ENCODE measurements around the gene NCBP1. TPM values are rescaled to one million over a fixed set of nuclear protein-coding genes. Genes with fewer than 3 reads are reported as not detected.

Gene NCBP1
- total and polyA plus RNA-seq, 9 of the 15 experiments (the other 6 are each of a cell fraction or from before 2014, with no cell fraction given) = 29.4 to 69.7 (median 57.5) TPM

DNA sequence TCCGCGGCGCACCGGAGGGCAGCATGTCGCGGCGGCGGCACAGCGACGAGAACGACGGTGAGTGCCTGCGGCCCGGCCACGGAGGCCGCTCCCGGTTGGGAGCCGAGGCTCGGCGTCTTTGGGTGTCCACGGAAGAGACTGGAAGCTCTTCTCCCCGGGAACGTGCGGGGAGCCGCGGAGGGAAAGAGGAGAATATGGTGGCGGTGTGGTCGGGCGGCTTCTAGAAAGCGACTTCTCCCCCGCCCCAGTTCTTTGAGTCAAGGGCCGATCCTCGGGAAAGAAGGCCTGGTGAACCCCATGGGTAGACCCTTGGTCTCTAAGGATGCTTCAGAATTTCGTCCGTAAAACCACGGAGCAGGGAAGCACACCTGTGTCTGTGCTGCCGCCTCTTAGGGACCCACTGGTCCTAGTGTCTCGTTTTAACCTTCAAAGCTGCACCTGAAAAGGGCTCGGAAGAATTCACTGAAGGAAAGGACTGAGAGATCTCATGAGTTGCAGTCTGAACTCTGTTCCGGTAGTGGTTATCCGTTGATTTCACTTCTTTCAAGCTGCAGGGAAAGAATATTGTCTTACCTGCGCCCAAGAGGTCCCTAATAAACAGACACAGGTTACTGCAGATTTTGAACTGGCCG lies 354 bp downstream of the NCBP1 start (continued):
- TF ChIP-seq, protein P1, sequence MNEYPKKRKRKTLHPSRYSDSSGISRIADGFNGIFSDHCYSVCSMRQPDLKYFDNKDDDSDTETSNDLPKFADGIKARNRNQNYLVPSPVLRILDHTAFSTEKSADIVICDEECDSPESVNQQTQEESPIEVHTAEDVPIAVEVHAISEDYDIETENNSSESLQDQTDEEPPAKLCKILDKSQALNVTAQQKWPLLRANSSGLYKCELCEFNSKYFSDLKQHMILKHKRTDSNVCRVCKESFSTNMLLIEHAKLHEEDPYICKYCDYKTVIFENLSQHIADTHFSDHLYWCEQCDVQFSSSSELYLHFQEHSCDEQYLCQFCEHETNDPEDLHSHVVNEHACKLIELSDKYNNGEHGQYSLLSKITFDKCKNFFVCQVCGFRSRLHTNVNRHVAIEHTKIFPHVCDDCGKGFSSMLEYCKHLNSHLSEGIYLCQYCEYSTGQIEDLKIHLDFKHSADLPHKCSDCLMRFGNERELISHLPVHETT (CRISPR knock-in tag; conservative IDR thresholded peaks at IDR 0.05 in 1 of 2, IDR thresholded peaks at IDR 0.05 in 1 of 2) = no peak
- no peak for TF ChIP-seq ZNF717 (CRISPR knock-in tag; IDR thresholded peaks at IDR 0.05)
- TF ChIP-seq TCF7 (IDR thresholded peaks at IDR 0.05; ENCODE audit: borderline replicate concordance) = no peak
- TF ChIP-seq MXI1 (IDR thresholded peaks at IDR 0.05; ENCODE audit: low read depth, low read length) = no peak
- TF ChIP-seq MEF2D (tag; conservative IDR thresholded peaks at IDR 0.05; ENCODE audit: low read depth) = no peak
- no peak for TF ChIP-seq CHD4 (IDR thresholded peaks at IDR 0.05; ENCODE audit: insufficient read depth, insufficient replicate concordance, low read depth, low read length, poor library complexity, severe bottlenecking)
- 0 out of 2 replicates have a peak, but pooled peaks have one; percentile 5 for TF ChIP-seq NR1H2 (CRISPR knock-in tag; IDR thresholded peaks at IDR 0.05)
- no peak for TF ChIP-seq ZNF77 (CRISPR knock-in tag; IDR thresholded peaks at IDR 0.05)
- no peak for TF ChIP-seq ZNF174 (CRISPR knock-in tag; IDR thresholded peaks at IDR 0.05)
- TF ChIP-seq, protein P2, sequence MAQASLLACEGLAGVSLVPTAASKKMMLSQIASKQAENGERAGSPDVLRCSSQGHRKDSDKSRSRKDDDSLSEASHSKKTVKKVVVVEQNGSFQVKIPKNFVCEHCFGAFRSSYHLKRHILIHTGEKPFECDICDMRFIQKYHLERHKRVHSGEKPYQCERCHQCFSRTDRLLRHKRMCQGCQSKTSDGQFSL (CRISPR knock-in tag; IDR thresholded peaks at IDR 0.05) = no peak; the same call in 1 of the 2 replicates
- TF ChIP-seq, protein P2 (tag; IDR thresholded peaks at IDR 0.05) = no peak
- TF ChIP-seq, protein P3, sequence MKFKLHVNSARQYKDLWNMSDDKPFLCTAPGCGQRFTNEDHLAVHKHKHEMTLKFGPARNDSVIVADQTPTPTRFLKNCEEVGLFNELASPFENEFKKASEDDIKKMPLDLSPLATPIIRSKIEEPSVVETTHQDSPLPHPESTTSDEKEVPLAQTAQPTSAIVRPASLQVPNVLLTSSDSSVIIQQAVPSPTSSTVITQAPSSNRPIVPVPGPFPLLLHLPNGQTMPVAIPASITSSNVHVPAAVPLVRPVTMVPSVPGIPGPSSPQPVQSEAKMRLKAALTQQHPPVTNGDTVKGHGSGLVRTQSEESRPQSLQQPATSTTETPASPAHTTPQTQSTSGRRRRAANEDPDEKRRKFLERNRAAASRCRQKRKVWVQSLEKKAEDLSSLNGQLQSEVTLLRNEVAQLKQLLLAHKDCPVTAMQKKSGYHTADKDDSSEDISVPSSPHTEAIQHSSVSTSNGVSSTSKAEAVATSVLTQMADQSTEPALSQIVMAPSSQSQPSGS (CRISPR knock-in tag; IDR thresholded peaks at IDR 0.05) = no peak
- TF ChIP-seq ZFP1 (CRISPR knock-in tag; IDR thresholded peaks at IDR 0.05) = no peak
- peak; percentile 72; the same call in 1 of the 2 replicates for TF ChIP-seq PHF8 (IDR thresholded peaks at IDR 0.05; ENCODE audit: borderline replicate concordance, low read length)
- TF ChIP-seq, protein P4, sequence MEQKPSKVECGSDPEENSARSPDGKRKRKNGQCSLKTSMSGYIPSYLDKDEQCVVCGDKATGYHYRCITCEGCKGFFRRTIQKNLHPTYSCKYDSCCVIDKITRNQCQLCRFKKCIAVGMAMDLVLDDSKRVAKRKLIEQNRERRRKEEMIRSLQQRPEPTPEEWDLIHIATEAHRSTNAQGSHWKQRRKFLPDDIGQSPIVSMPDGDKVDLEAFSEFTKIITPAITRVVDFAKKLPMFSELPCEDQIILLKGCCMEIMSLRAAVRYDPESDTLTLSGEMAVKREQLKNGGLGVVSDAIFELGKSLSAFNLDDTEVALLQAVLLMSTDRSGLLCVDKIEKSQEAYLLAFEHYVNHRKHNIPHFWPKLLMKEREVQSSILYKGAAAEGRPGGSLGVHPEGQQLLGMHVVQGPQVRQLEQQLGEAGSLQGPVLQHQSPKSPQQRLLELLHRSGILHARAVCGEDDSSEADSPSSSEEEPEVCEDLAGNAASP (IDR thresholded peaks at IDR 0.05) = no peak
- no peak for TF ChIP-seq HDAC8 (tag; IDR thresholded peaks at IDR 0.05)
- no peak for TF ChIP-seq MTF1 (CRISPR knock-in tag; IDR thresholded peaks at IDR 0.05; ENCODE audit: borderline replicate concordance)
- no peak for TF ChIP-seq BRF1 (IDR thresholded peaks at IDR 0.05; ENCODE audit: borderline replicate concordance, extremely low read depth, insufficient read length)
- TF ChIP-seq, protein P5, sequence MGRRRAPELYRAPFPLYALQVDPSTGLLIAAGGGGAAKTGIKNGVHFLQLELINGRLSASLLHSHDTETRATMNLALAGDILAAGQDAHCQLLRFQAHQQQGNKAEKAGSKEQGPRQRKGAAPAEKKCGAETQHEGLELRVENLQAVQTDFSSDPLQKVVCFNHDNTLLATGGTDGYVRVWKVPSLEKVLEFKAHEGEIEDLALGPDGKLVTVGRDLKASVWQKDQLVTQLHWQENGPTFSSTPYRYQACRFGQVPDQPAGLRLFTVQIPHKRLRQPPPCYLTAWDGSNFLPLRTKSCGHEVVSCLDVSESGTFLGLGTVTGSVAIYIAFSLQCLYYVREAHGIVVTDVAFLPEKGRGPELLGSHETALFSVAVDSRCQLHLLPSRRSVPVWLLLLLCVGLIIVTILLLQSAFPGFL (CRISPR knock-in tag; IDR thresholded peaks at IDR 0.05) = no peak
- TF ChIP-seq, protein P6, sequence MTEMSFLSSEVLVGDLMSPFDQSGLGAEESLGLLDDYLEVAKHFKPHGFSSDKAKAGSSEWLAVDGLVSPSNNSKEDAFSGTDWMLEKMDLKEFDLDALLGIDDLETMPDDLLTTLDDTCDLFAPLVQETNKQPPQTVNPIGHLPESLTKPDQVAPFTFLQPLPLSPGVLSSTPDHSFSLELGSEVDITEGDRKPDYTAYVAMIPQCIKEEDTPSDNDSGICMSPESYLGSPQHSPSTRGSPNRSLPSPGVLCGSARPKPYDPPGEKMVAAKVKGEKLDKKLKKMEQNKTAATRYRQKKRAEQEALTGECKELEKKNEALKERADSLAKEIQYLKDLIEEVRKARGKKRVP (CRISPR knock-in tag; IDR thresholded peaks at IDR 0.05) = no peak
- TF ChIP-seq OTX1 (CRISPR knock-in tag; IDR thresholded peaks at IDR 0.05) = no peak
